Gastroesophageal sphincter (tissue), 4 donors: Measurements from ENCODE around the gene DHRS13. TPM values are rescaled to one million over a fixed set of nuclear protein-coding genes. Genes with fewer than 3 reads are reported as not detected.
A peak's percentile ranks its signal among the peaks of the same experiment; 100 is the strongest.

ENCODE experiments used
- ATAC-seq: fragments of 150-250 bp; one replicate; pipeline ENCODE4 v1.9.1; 2016; ENCODE audit warnings: mild to moderate bottlenecking, moderate library complexity
- H3K27ac ChIP-seq, 4 donors: fragments of 200-600 bp; sonication (generic) in 3 of 4; 1 replicate in 3 of 4; 2 replicates in 1 of 4; pipeline ENCODE4 v1.5.1; 2016 to 2019
- H3K27me3 ChIP-seq: fragments of 200-600 bp; sonication (generic); one replicate; pipeline ENCODE4 v1.5.1; 2019
- H3K36me3 ChIP-seq, 2 donors: fragments of 200-600 bp; sonication (generic); one replicate each; pipeline ENCODE4 v1.5.1; 2019; ENCODE audit warnings: control low read depth in 1 of 2
- H3K4me1 ChIP-seq, 3 donors: fragments of 200-600 bp; sonication (generic); 1 replicate in 2 of 3; 2 replicates in 1 of 3; pipeline ENCODE4 v1.5.1; 2016 to 2019; ENCODE audit warnings: control low read depth in 2 of 3
- H3K4me3 ChIP-seq, 2 donors: fragments of 200-600 bp; sonication (generic); one replicate each; pipeline ENCODE4 v1.5.1; 2019; ENCODE audit warnings: mild to moderate bottlenecking in 1 of 2, moderate library complexity in 1 of 2
- H3K9me3 ChIP-seq, 3 donors: fragments of 200-600 bp; sonication (generic); one replicate each; pipeline ENCODE4 v1.5.1; 2017 to 2019; ENCODE audit warnings: control low read depth in 2 of 3
- EP300 ChIP-seq: sonication (generic); formaldehyde crosslinking; IDR thresholded peaks from one replicate; pipeline ENCODE4 v1.6.1; 2017; ENCODE audit warnings: antibody characterized with exemption, mild to moderate bottlenecking
- POLR2A ChIP-seq, 2 donors: fragments of 450-650 bp; IDR thresholded peaks; one replicate each; pipeline ENCODE4 v1.6.1; 2017; ENCODE audit warnings: antibody characterized with exemption in 2 of 2, mild to moderate bottlenecking in 2 of 2, moderate library complexity in 1 of 2
- POLR2AphosphoS5 ChIP-seq: sonication (generic); formaldehyde crosslinking; IDR thresholded peaks from one replicate; pipeline ENCODE4 v1.6.1; 2017; ENCODE audit warnings: antibody characterized with exemption
- WGBS, 2 donors: methylation state at CpG; one replicate each; pipeline ENCODE4 v1.1.5; 2018; ENCODE audit warnings: low coverage in 1 of 2; 5-methylcytosine and 5-hydroxymethylcytosine counted together
- total RNA-seq, 4 donors: library from RNA; depleted of rRNA; stranded (reverse); fragments of >200 nt; gene quantifications; one replicate each; pipeline ENCODE4 v1.1.0, GENCODE V29; 2016
- TF ChIP-seq, protein P1 (sequence below), 4 experiments: fragments of 200-600 bp in 2 of 4; fragments of 450-650 bp in 2 of 4; sonication (generic) in 1 of 4; IDR thresholded peaks; one replicate each; pipeline ENCODE4 v1.5.1; 2017 to 2019; ENCODE audit warnings: antibody characterized with exemption in 4 of 4, mild to moderate bottlenecking in 2 of 4, moderate library complexity in 2 of 4

The DHRS13 gene
- total RNA-seq, 4 donors from 2014 or later, result 3.9 to 6.5 (median 5.2) TPM

GRCh38 chr17:28855336-28855679 lies 47.6 kb downstream of the DHRS13 start:
- Histone ChIP-seq H3K4me1 (peaks cover 0 to 18% (median 5%) of the 10 kb centered on the region in 3 donors), H3K4me3 (peak overlapping the region; percentile 72 to 84), H3K27ac (peak overlapping the region; percentile 63 to 87 (median 83)), H3K36me3 (peaks cover 0 to 44% of the 10 kb centered on the region in 2 donors), H3K9me3 (no peaks in the 10 kb centered on the region), H3K27me3 (no peaks in the 10 kb centered on the region)
- WGBS, 2 donors, result 16 to 18% methylated on average over 3 to 5 of the region's 5 CpGs
- TF ChIP-seq EP300 (no peak), POLR2A (IDR thresholded peaks at IDR 0.05) (no peak), POLR2AphosphoS5 (no peak)
- TF ChIP-seq, protein P1, sequence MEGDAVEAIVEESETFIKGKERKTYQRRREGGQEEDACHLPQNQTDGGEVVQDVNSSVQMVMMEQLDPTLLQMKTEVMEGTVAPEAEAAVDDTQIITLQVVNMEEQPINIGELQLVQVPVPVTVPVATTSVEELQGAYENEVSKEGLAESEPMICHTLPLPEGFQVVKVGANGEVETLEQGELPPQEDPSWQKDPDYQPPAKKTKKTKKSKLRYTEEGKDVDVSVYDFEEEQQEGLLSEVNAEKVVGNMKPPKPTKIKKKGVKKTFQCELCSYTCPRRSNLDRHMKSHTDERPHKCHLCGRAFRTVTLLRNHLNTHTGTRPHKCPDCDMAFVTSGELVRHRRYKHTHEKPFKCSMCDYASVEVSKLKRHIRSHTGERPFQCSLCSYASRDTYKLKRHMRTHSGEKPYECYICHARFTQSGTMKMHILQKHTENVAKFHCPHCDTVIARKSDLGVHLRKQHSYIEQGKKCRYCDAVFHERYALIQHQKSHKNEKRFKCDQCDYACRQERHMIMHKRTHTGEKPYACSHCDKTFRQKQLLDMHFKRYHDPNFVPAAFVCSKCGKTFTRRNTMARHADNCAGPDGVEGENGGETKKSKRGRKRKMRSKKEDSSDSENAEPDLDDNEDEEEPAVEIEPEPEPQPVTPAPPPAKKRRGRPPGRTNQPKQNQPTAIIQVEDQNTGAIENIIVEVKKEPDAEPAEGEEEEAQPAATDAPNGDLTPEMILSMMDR (IDR thresholded peaks at IDR 0.05), result no peak
- no peak for ATAC-seq

- Histone ChIP-seq H3K4me1 (peaks cover 0 to 18% (median 5%) of the 10 kb centered on the region in 3 donors), H3K27me3 (no peaks in the 10 kb centered on the region), H3K9me3 (no peaks in the 10 kb centered on the region), H3K4me3 (peak within 1 kb of the TSS; percentile 72 to 84), H3K36me3 (peaks cover 0 to 38% of the 10 kb centered on the region in 2 donors), H3K27ac (peak within 1 kb of the TSS; percentile 63 to 87 (median 83))
- TF ChIP-seq, protein P1 (IDR thresholded peaks at IDR 0.05), result peak in 3 of 4 experiments; percentile 4 to 50 (median 4)
- TF ChIP-seq POLR2AphosphoS5 (peak; percentile 75), EP300 (no peak), POLR2A (IDR thresholded peaks at IDR 0.05) (peak; percentile 32 to 53)
- WGBS, 2 donors, result 0% methylated on average over 23 to 26 of the region's 42 CpGs
- peak; percentile 99 for ATAC-seq
These were observed 48.2 kb downstream of the DHRS13 start, which contains the start of gene ERAL1 for GRCh38 chr17:28854457-28855335. TSS of gene ERAL1 (plus strand) at chr17:28855016. CDS start at chr17:28855035, 19 bp downstream.

GRCh38 chr17:28853295-28853694 lies 49.6 kb downstream of the DHRS13 start:
- no peak overlapping the region for H3K27ac ChIP-seq
- peaks cover 0 to 18% (median 5%) of the 10 kb centered on the region in 3 donors for H3K4me1 ChIP-seq
- H3K27me3 ChIP-seq, result no peaks in the 10 kb centered on the region
- 80 to 100% methylated on average over 1 to 2 of the region's 2 CpGs for WGBS, 2 donors
- H3K4me3 ChIP-seq, result no peak overlapping the region
- no peak for TF ChIP-seq EP300
- TF ChIP-seq POLR2A (IDR thresholded peaks at IDR 0.05), result no peak
- TF ChIP-seq, protein P1 (IDR thresholded peaks at IDR 0.05), result no peak
- peaks cover 0 to 24% of the 10 kb centered on the region in 2 donors for H3K36me3 ChIP-seq
- H3K9me3 ChIP-seq, result no peaks in the 10 kb centered on the region
- no peak for ATAC-seq

- H3K27me3 ChIP-seq, result no peaks in the 10 kb centered on the region
- no peak for ATAC-seq
- no peaks in the 10 kb centered on the region for H3K9me3 ChIP-seq
- TF ChIP-seq, protein P1 (IDR thresholded peaks at IDR 0.05), result no peak
- TF ChIP-seq POLR2A (IDR thresholded peaks at IDR 0.05) (no peak), POLR2AphosphoS5 (no peak), EP300 (no peak)
- 59 to 77% methylated on average over 4 to 5 of the region's 5 CpGs for WGBS, 2 donors
- H3K27ac ChIP-seq, result no peak overlapping the region
- no peaks in the 10 kb centered on the region for H3K36me3 ChIP-seq
- H3K4me3 ChIP-seq, result no peak overlapping the region
- peaks cover 0 to 3% (median 0%) of the 10 kb centered on the region in 3 donors for H3K4me1 ChIP-seq
These were observed 53.6 kb downstream of the DHRS13 start for GRCh38 chr17:28849281-28849680.
